GM15510 (cell line): ENCODE results near the gene CATSPER2.
"Not testable (repeated sequence)": the region's sequence is repeated elsewhere in the genome, so short reads cannot be mapped to it uniquely, and the experiment has no call there.

Experiments
- POLR2A ChIP-seq: IDR thresholded peaks from 3 replicates; pipeline ENCODE4 v1.6.1; 2011; ENCODE audit warnings: borderline replicate concordance; ENCODE audit not compliant: insufficient read length; ENCODE audit errors: extremely low read depth

Gene CATSPER2

GRCh38 chr15:43648649-43649429 is at the start of gene CATSPER2:
CATSPER2 (minus strand) TSS chr15:43648844; CDS start chr15:43648061, 783 bp downstream.
- TF ChIP-seq POLR2A, result no peak

- not testable (repeated sequence) for TF ChIP-seq POLR2A
Observed at GRCh38 chr15:43693148-43694022, 44.7 kb upstream of the CATSPER2 start, which contains the start of gene CKMT1A. CKMT1A (plus strand) TSS chr15:43693859; CDS start chr15:43694051, 192 bp downstream.

GRCh38 chr15:43625106-43625505 is 23.5 kb downstream of the CATSPER2 start:
- no peak for TF ChIP-seq POLR2A

GRCh38 chr15:43618700-43619099 is 29.9 kb downstream of the CATSPER2 start, which contains the start of gene STRC:
STRC (minus strand) TSS chr15:43618800; CDS start chr15:43618722, 78 bp downstream.
- TF ChIP-seq POLR2A, result not testable (repeated sequence)

GRCh38 chr15:43593328-43594190 is 55.1 kb downstream of the CATSPER2 start, which contains the start of gene CKMT1B:
CKMT1B (plus strand) TSS chr15:43594027; CDS start chr15:43594219, 192 bp downstream.
- TF ChIP-seq POLR2A, result not testable (repeated sequence)

GRCh38 chr15:43589778-43590466 is 58.7 kb downstream of the CATSPER2 start, which contains the start of gene PPIP5K1:
PPIP5K1 (minus strand) TSS chr15:43590208; CDS start chr15:43584504, 5,704 bp downstream.
- TF ChIP-seq POLR2A, result not testable (repeated sequence)
